Suprapubic skin (tissue), 4 donors: Measurements from ENCODE around the gene ARHGDIG. TPM values are rescaled to one million over a fixed set of nuclear protein-coding genes. Genes with fewer than 3 reads are reported as not detected.

ENCODE experiments used
- DNase-seq, 2 donors: peaks; one replicate each; pipeline ENCODE4 v3.0.0-alpha.2; 2019; ENCODE audit warnings: low spot score in 2 of 2
- H3K27ac ChIP-seq: fragments of 200-600 bp; sonication (generic); one replicate; pipeline ENCODE4 v1.5.1; 2019
- H3K27me3 ChIP-seq: fragments of 200-600 bp; sonication (generic); one replicate; pipeline ENCODE4 v1.5.1; 2019
- H3K36me3 ChIP-seq: fragments of 200-600 bp; sonication (generic); one replicate; pipeline ENCODE4 v1.5.1; 2019
- H3K4me1 ChIP-seq: fragments of 200-600 bp; sonication (generic); one replicate; pipeline ENCODE4 v1.5.1; 2019
- H3K4me3 ChIP-seq: fragments of 200-600 bp; sonication (generic); one replicate; pipeline ENCODE4 v1.5.1; 2019; ENCODE audit warnings: mild to moderate bottlenecking
- H3K9me3 ChIP-seq: fragments of 200-600 bp; sonication (generic); one replicate; pipeline ENCODE4 v1.5.1; 2019
- EP300 ChIP-seq: sonication (generic); formaldehyde crosslinking; IDR thresholded peaks from one replicate; pipeline ENCODE4 v1.6.1; 2017; ENCODE audit warnings: antibody characterized with exemption
- POLR2A ChIP-seq, 2 donors: fragments of 450-650 bp; IDR thresholded peaks; one replicate each; pipeline ENCODE4 v1.6.1; 2017; ENCODE audit warnings: antibody characterized with exemption in 2 of 2, mild to moderate bottlenecking in 2 of 2, moderate library complexity in 2 of 2
- POLR2AphosphoS5 ChIP-seq, 3 donors: sonication (generic); formaldehyde crosslinking; IDR thresholded peaks; one replicate each; pipeline ENCODE4 v1.6.1; 2017; ENCODE audit warnings: antibody characterized with exemption in 3 of 3
- WGBS: methylation state at CpG from one replicate; pipeline ENCODE4 v1.1.5; 2018; 5-methylcytosine and 5-hydroxymethylcytosine counted together
- total RNA-seq, 4 donors: library from RNA; depleted of rRNA; stranded (reverse); fragments of >200 nt; gene quantifications; one replicate each; pipeline ENCODE4 v1.1.0, GENCODE V29; 2016
- TF ChIP-seq, protein P1 (sequence below), 2 donors: fragments of 200-600 bp in 1 of 2; fragments of 450-650 bp in 1 of 2; sonication (generic) in 1 of 2; IDR thresholded peaks; one replicate each; pipeline ENCODE4 v1.5.1; 2016 to 2019; ENCODE audit warnings: antibody characterized with exemption in 2 of 2, mild to moderate bottlenecking in 1 of 2, moderate library complexity in 1 of 2

ARHGDIG gene
- total RNA-seq, 4 donors from 2014 or later = not detected

DNA sequence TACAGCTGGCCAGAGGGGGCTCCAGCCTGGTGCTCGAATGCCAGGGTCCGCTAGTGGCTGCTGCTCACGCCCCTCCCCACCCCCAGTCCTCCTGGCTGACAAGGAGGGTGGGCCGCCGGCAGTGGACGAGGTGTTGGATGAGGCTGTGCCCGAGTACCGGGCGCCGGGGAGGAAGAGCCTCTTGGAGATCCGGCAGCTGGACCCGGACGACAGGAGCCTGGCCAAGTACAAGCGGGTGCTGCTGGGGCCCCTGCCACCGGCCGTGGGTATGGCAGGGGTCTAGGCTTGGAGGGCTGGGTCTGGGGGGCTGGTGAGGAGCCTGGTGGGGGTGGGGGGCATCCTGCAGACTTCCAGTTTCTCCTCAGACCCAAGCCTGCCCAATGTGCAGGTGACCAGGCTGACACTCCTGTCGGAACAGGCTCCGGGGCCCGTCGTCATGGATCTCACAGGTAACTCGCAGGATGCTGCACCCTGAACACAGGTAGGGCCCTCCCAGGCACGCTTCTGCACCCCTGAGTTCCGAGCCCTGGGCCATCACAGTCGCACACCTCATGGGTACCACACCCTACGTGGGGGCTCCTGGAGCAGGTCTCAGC is 1.4 kb downstream of the ARHGDIG start:
- Histone ChIP-seq H3K27ac (no peak overlapping the region), H3K9me3 (no peaks in the 10 kb centered on the region), H3K27me3 (peaks cover 37% of the 10 kb centered on the region), H3K36me3 (peaks cover 4% of the 10 kb centered on the region), H3K4me1 (peaks cover 28% of the 10 kb centered on the region), H3K4me3 (no peak overlapping the region)
- 63% methylated on average over 2 of the region's 25 CpGs for WGBS
- DNase-seq = no peak
- TF ChIP-seq POLR2AphosphoS5 (IDR thresholded peaks at IDR 0.05) = no peak
- TF ChIP-seq EP300 = no peak
- TF ChIP-seq, protein P1, sequence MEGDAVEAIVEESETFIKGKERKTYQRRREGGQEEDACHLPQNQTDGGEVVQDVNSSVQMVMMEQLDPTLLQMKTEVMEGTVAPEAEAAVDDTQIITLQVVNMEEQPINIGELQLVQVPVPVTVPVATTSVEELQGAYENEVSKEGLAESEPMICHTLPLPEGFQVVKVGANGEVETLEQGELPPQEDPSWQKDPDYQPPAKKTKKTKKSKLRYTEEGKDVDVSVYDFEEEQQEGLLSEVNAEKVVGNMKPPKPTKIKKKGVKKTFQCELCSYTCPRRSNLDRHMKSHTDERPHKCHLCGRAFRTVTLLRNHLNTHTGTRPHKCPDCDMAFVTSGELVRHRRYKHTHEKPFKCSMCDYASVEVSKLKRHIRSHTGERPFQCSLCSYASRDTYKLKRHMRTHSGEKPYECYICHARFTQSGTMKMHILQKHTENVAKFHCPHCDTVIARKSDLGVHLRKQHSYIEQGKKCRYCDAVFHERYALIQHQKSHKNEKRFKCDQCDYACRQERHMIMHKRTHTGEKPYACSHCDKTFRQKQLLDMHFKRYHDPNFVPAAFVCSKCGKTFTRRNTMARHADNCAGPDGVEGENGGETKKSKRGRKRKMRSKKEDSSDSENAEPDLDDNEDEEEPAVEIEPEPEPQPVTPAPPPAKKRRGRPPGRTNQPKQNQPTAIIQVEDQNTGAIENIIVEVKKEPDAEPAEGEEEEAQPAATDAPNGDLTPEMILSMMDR (IDR thresholded peaks at IDR 0.05) = no peak
- TF ChIP-seq POLR2A (IDR thresholded peaks at IDR 0.05) = no peak

DNA sequence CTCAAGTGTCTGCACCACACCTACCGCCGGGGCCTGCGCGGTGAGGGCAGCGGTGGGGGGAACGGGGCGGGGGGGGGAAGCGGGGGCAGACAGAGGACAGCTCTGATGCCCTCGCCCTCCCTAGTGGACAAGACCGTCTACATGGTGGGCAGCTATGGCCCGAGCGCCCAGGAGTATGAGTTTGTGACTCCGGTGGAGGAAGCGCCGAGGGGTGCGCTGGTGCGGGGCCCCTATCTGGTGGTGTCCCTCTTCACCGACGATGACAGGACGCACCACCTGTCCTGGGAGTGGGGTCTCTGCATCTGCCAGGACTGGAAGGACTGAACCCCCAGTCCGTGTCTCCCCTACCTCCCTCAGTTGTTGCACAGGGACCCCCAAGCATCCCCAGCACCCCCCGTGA is 2.1 kb downstream of the ARHGDIG start:
- TF ChIP-seq EP300 (no peak), POLR2A (IDR thresholded peaks at IDR 0.05) (no peak), POLR2AphosphoS5 (IDR thresholded peaks at IDR 0.05) (no peak)
- TF ChIP-seq, protein P1 (IDR thresholded peaks at IDR 0.05) = no peak
- Histone ChIP-seq H3K27ac (no peak overlapping the region), H3K27me3 (peaks cover 37% of the 10 kb centered on the region), H3K4me1 (peaks cover 28% of the 10 kb centered on the region), H3K4me3 (no peak overlapping the region), H3K9me3 (no peaks in the 10 kb centered on the region), H3K36me3 (peaks cover 11% of the 10 kb centered on the region)
- WGBS = no CpG with 5 or more reads among the region's 22 CpGs
- DNase-seq = no peak

DNA sequence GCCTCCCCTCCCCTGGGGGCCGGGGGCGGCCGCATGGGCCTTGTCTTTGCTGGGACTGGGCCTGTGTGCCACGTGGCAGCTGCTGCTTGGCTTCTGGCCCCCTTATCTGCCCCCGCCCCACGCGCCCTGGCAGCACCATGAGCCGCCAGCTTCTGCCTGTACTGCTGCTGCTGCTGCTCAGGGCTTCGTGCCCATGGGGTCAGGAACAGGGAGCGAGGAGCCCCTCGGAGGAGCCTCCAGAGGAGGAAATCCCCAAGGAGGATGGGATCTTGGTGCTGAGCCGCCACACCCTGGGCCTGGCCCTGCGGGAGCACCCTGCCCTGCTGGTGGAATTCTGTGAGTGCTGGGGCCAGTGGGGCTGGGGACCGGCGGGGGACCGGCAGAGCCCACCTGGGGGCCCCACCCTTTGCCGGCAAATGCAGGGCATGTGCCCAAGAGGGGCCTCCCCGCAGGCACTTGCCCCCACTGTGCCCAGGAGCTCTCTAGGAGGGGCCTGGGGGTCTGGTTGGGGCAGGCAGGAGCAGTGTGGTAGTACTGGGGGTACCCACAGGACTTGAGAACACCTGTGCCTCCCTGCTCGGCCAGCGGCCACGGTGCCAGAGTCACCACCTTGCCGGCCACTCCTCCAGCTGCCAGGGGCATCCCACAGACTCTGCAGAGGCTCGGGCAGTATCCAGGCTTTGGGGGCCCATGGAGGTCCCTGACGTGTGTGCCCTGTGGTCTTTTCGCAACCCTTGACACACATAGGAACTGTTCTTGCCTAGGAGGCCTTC is 2.8 kb downstream of the ARHGDIG start, which contains the start of gene PDIA2:
Gene PDIA2 (plus strand): TSS at position 132 of the 773 bp plus-strand sequence. CDS start 6 bp downstream, at position 138.
- peaks cover 37% of the 10 kb centered on the region for H3K27me3 ChIP-seq
- no peak for TF ChIP-seq POLR2A (IDR thresholded peaks at IDR 0.05)
- TF ChIP-seq, protein P1 (IDR thresholded peaks at IDR 0.05) = no peak
- no peak for TF ChIP-seq EP300
- TF ChIP-seq POLR2AphosphoS5 (IDR thresholded peaks at IDR 0.05) = no peak
- no peak for DNase-seq
- H3K4me3 ChIP-seq = no peak within 1 kb of the TSS
- peaks cover 28% of the 10 kb centered on the region for H3K4me1 ChIP-seq
- H3K27ac ChIP-seq = no peak within 1 kb of the TSS
- no peaks in the 10 kb centered on the region for H3K9me3 ChIP-seq
- H3K36me3 ChIP-seq = peaks cover 19% of the 10 kb centered on the region
- WGBS = 68% methylated on average over 4 of the region's 25 CpGs

DNA sequence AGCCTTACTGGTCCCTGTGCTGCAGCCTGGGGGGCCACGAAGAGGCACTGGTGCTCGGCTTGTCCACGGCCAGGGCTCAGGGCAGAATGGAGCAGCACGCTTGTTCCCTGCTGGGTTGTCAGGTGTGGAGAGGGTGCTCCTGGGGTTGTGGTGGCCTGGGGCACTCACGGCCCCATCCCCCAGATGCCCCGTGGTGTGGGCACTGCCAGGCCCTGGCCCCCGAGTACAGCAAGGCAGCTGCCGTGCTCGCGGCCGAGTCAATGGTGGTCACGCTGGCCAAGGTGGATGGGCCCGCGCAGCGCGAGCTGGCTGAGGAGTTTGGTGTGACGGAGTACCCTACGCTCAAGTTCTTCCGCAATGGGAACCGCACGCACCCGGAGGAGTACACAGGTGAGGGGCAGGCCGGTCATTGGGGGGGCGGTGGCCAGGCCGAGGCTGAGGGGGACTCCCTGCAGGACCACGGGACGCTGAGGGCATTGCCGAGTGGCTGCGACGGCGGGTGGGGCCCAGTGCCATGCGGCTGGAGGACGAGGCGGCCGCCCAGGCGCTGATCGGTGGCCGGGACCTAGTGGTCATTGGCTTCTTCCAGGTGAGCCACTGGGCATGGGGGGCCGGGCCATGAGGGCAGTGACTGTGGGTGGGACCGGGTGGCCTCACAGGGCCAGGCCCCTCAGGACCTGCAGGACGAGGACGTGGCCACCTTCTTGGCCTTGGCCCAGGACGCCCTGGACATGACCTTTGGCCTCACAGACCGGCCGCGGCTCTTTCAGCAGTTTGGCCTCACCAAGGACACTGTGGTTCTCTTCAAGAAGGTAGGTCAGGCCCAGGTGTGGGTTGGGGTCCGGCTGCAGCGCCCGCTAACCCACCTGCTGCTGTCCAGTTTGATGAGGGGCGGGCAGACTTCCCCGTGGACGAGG is 4.1 kb downstream of the ARHGDIG start:
- no peak for TF ChIP-seq EP300
- TF ChIP-seq POLR2A (IDR thresholded peaks at IDR 0.05) = no peak
- TF ChIP-seq, protein P1 (IDR thresholded peaks at IDR 0.05) = no peak
- no peak for TF ChIP-seq POLR2AphosphoS5 (IDR thresholded peaks at IDR 0.05)
- DNase-seq = no peak
- 93% methylated on average over 20 of the region's 52 CpGs for WGBS
- H3K36me3 ChIP-seq = peaks cover 31% of the 10 kb centered on the region
- H3K27me3 ChIP-seq = peaks cover 35% of the 10 kb centered on the region
- no peak overlapping the region for H3K27ac ChIP-seq
- H3K4me1 ChIP-seq = peaks cover 23% of the 10 kb centered on the region
- no peaks in the 10 kb centered on the region for H3K9me3 ChIP-seq
- no peak overlapping the region for H3K4me3 ChIP-seq
